Measurements from ENCODE around the gene ARL2.

Gene ARL2

GRCh38 chr11:65008016-65008415 is 5.9 kb upstream of the ARL2 start:
- no peak overlapping the region for H3K4me3 ChIP-seq (ENCODE audit: low read depth, low read length)
- DNase-seq (ENCODE audit: low read depth) = no peak
- TF ChIP-seq, protein P1, sequence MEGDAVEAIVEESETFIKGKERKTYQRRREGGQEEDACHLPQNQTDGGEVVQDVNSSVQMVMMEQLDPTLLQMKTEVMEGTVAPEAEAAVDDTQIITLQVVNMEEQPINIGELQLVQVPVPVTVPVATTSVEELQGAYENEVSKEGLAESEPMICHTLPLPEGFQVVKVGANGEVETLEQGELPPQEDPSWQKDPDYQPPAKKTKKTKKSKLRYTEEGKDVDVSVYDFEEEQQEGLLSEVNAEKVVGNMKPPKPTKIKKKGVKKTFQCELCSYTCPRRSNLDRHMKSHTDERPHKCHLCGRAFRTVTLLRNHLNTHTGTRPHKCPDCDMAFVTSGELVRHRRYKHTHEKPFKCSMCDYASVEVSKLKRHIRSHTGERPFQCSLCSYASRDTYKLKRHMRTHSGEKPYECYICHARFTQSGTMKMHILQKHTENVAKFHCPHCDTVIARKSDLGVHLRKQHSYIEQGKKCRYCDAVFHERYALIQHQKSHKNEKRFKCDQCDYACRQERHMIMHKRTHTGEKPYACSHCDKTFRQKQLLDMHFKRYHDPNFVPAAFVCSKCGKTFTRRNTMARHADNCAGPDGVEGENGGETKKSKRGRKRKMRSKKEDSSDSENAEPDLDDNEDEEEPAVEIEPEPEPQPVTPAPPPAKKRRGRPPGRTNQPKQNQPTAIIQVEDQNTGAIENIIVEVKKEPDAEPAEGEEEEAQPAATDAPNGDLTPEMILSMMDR (IDR thresholded peaks at IDR 0.05; ENCODE audit: control insufficient read depth, extremely low read depth, insufficient read depth) = no peak

GRCh38 chr11:65008873-65009272 is 5.1 kb upstream of the ARL2 start:
- no peak for DNase-seq (ENCODE audit: low read depth)
- TF ChIP-seq, protein P1 (IDR thresholded peaks at IDR 0.05; ENCODE audit: control insufficient read depth, extremely low read depth, insufficient read depth) = no peak
- no peak overlapping the region for H3K4me3 ChIP-seq (ENCODE audit: low read depth, low read length)

GRCh38 chr11:65013130-65013887 is 651 bp upstream of the ARL2 start:
- DNase-seq (ENCODE audit: low read depth) = no peak
- H3K4me3 ChIP-seq (ENCODE audit: low read depth, low read length) = peak overlapping the region; percentile 79
- TF ChIP-seq, protein P1 (IDR thresholded peaks at IDR 0.05; ENCODE audit: control insufficient read depth, extremely low read depth, insufficient read depth) = peak; percentile 81

GRCh38 chr11:65014726-65015227 is 817 bp downstream of the ARL2 start:
- peak overlapping the region; percentile 79 for H3K4me3 ChIP-seq (ENCODE audit: low read depth, low read length)
- DNase-seq (ENCODE audit: low read depth) = no peak
- TF ChIP-seq, protein P1 (IDR thresholded peaks at IDR 0.05; ENCODE audit: control insufficient read depth, extremely low read depth, insufficient read depth) = no peak

DNA sequence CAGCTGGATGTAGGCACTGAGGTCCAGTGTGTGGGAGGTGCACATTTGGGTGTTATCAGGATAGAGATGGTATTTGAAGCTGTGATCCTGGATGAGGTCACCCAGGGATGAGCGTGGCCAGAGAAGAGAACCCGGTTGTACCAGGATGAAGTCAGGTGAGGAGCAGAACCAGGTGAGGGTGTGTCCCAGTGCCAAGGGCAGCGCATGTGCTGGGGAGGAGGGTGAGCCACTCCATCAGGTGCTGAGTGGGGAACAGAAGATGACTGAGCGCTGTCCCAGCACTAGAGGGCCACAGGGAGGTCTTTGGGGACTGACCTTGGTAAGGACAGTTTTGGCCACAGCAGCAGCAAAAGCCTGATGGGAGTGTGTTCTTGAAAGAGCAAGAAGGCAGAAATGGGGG is 2.7 kb downstream of the ARL2 start:
- TF ChIP-seq, protein P1 (IDR thresholded peaks at IDR 0.05; ENCODE audit: control insufficient read depth, extremely low read depth, insufficient read depth) = no peak
- DNase-seq (ENCODE audit: low read depth) = no peak
- H3K4me3 ChIP-seq (ENCODE audit: low read depth, low read length) = no peak overlapping the region

DNA sequence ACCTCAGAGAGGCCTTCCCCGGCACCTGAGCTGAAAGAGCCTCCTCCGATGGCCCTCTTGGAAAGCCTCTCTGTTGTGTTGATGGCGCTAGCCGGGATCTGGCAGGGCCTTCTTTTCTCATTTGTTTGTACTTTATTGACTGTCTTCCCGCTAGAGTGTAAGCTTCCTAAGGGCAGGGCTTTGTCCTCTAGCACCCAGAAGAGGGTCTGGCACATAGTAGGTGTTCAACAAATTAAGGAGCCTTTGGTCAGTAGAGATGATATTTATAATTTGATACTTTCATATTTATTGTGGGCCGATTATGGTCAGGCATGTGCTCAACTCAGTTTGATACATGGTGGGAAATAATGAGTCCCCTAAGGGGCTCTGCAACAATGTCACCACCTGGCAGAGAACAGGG is 4.0 kb downstream of the ARL2 start:
- TF ChIP-seq, protein P1 (IDR thresholded peaks at IDR 0.05; ENCODE audit: control insufficient read depth, extremely low read depth, insufficient read depth) = no peak
- DNase-seq (ENCODE audit: low read depth) = no peak
- H3K4me3 ChIP-seq (ENCODE audit: low read depth, low read length) = no peak overlapping the region

DNA sequence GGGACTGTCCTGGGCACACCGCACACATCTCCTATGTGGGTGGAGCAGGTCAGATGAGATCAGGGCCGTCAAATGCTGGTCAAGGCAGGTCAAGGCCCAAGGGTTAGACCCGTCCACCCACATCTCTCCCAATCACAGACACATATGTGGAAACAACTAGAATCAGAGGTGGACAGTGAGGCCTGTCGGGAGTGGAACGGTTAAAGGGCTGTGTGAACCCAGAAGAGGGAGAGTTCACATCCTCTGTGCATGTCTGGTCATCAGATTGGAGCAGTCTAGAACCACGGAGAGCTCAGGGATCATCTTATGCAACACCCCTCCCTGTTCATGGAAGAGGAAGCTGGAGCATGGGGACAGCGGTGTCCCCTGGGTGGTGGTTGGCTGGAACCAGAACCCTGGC is 5.9 kb downstream of the ARL2 start:
- TF ChIP-seq, protein P1 (IDR thresholded peaks at IDR 0.05; ENCODE audit: control insufficient read depth, extremely low read depth, insufficient read depth) = no peak
- H3K4me3 ChIP-seq (ENCODE audit: low read depth, low read length) = no peak overlapping the region
- no peak for DNase-seq (ENCODE audit: low read depth)
